Measurements from ENCODE around the gene RAD51B.

Gene RAD51B

DNA sequence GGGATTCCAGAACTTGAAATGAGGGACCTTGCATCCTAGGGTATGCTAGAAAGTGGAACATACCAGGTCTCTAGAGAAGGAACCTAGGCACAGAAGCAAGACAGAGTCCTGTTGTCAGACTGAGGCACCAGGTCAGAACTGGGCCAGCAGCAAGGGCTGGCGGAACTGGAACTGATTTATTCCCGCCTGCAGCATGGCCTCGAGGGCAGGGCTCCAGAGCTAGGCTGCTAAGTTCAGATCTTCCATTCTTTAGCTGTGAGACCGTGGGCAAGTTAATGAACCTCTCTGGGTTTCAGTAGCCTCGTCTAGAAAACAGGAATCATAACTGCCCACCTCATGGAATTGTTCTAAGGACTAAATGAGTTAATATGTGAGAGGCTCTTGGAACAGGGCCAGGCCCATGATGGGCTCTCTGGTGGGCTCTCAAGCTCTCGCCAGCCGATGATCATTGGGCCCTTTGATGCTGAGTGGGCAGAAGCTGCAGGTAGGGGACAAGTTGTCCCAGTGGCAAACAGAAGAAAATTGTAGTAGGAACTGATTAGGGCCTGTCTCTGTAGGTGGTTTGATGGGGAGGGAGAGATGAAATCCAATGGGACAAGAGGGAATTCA, 773.5 kb downstream of the RAD51B start:
- DNase-seq: no peak

GRCh38 chr14:68593806-68594536, 774.4 kb downstream of the RAD51B start:
- no peak for DNase-seq

- DNase-seq: no peak
These were observed 775.3 kb downstream of the RAD51B start for GRCh38 chr14:68594737-68595380.

DNA sequence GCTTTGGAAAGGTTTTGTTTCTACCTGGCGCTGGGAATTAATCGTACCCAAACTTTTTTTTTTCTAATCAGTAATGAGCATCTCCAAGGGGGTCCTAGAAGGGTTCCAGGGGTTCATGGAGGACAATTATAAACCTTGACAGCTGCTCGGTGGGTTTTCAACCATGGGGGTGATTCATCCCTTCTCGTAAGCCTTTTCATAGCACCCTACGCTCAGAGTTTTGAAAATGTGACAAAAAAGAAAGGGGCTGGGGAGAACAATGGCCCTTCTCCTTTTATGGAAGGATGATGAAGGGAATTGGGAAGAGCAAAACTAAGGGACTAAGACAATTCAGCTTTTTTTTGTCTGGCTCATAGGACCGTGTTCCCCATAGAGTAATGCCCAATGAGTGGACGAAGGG, 776.6 kb downstream of the RAD51B start:
- no peak for DNase-seq

- no peak for DNase-seq
These were observed 777.1 kb downstream of the RAD51B start for GRCh38 chr14:68596701-68597100.

- no peak for DNase-seq
These were observed 778.5 kb downstream of the RAD51B start for GRCh38 chr14:68598089-68598488.

DNA sequence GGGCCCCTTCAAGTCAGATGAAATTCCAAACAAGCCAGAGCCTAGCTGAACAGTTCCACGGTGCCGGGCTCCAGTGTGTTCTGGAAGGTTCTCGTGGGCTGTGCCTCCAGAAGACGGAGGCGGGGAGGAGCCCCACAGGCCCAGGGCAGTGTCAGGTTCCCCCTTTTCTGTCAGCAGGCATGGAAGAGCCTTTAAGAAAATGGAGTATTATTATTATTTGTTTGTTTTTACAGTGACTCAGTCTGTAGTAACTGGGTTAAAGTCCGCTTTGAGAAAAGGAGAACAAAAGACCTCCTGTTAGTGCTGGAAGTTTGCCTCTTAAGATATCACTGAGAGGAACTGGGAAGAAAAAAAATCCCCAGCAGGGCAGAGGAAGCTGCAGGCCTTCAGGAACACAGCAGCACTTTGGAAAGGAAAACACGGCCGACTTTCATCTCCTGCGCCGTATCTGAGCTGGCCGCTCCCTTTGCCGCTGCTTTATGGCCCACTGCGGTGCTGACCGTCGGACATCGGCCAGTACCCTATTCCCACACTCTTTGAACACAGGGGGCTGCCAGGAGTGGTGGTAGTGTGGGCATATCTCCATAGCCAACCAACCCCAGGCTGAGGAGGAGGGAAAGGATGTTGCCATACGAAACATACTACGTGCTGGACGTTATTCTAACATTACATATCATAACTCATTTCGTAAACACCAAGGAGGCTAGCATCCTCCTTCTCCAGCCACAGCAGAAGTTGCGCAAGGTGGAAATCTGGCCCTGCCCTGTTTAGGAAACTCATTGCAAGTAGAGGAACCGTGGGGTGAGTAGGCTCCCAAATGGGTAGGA, 779.3 kb downstream of the RAD51B start:
- no peak for DNase-seq

GRCh38 chr14:68599896-68600610, 780.5 kb downstream of the RAD51B start:
- no peak for DNase-seq

DNA sequence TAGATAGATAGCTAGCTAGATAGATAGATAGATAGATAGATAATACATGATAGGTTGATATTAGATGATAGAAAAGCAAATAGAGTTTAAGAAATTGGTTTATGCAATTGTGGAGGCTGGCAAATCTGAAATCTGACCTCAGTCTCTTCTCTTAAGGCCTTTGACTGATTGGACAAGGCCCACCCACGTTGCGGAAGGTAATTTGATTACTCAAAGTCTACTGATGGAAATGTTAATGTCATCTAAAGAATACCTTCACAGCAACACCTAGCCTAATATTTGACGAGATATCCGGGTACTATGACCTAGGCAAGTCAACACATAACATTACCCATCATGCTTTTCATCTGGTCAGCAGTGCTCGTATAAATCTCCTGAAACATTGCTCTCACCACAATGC, 782.9 kb downstream of the RAD51B start:
- DNase-seq: no peak

DNA sequence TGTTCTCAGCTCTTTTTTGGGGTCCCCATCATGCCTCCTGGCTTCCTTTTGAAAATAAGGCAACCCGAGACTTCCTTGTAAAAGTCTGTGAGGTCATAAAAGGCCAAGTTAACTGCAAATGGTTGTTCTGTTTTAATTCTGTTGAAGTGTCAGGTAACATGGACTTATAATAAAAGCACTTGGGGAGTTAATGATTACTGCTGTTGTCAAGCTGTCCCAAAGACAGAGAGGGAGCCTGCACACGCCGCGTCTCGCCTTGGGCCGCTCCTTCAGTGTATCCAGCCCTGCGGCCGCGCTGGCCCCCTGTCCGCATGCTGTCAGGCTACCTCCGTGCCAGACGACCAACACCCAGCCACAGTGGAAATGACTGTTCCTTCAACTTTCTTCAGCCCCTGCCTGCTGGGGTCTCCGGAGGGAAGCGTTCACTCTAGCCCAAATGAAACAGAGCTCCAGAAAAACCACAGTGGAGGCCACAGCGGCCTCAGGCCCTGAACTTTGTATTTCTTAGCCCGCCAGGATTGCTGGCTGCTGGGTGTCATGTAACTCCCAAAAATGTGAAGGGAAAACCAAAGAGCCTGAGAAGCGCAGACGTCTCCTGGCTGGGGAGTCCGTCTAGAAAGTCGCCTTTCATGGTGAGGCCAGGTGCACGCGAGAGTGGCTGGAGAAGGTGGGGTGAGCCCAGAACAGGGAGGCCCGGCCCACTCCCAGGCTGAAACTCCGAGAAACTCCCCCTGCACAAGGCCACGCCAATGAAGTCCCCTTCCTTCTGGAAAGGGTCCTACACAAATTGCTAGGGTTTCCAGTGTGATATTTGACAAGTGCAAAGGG, 784.2 kb downstream of the RAD51B start:
- DNase-seq: no peak

GRCh38 chr14:68604361-68604730, 784.8 kb downstream of the RAD51B start:
- no peak for DNase-seq

GRCh38 chr14:68604822-68605221, 785.2 kb downstream of the RAD51B start:
- no peak for DNase-seq

GRCh38 chr14:68606176-68606575, 786.6 kb downstream of the RAD51B start:
- DNase-seq: no peak

GRCh38 chr14:68606644-68607043, 787.1 kb downstream of the RAD51B start:
- no peak for DNase-seq

GRCh38 chr14:68607081-68607866, 787.7 kb downstream of the RAD51B start:
- no peak for DNase-seq

DNA sequence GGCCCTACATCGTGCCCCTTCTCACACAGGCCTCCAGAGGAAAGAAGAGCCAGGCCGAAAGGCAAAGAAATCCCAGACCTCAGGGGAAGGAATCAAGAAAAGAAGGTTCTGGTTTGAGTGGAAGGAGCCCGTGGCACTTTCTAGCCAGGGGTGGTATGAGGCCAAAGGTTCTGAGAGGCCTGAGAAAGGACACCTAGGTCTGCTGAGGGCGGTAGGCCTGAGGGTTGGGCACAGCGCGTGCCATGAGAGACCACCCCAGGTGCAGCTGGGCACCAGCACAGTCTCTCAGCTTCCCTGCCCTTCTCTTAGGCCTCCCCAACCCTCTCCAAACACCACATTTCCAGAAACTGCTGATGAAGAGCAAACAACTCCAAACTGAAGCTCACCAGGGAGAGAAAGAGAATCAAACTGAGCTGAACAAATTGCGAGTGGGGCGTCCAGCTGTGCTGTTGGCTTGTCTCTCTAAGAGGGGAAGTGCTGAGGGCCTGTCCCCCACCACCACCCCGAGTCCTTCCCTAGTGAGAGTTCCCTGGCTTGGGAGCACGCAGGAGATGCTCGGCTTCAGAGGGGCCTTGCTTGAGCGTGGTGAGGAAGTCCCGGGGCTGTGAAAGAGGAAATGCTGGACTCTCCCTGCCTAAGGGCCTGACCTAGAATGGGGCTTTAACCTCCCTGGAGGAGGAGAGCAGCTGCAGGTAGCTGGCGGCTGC, 788.4 kb downstream of the RAD51B start:
- no peak for DNase-seq

DNA sequence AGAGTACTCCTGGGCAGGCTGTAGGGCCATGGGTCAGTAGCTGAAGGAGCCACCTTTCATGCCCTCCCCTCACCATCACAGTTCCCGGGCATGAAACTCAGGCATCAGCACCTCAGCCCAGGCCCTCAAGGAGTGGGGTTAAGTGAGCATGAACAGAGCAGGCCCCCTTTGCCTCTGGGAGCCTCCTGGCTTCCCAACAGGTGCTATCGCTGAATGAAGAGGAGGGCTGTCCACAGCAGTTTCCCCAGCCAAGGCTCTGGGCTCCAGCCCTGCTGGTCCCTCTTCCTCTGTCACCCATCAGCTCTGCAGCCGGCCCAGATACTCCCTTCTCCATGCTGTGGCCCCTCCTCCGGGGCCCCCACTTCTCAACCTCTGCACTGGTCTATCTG, 789.0 kb downstream of the RAD51B start:
- DNase-seq: no peak

- DNase-seq: no peak
These were observed 789.4 kb downstream of the RAD51B start for GRCh38 chr14:68609012-68609411.

DNA sequence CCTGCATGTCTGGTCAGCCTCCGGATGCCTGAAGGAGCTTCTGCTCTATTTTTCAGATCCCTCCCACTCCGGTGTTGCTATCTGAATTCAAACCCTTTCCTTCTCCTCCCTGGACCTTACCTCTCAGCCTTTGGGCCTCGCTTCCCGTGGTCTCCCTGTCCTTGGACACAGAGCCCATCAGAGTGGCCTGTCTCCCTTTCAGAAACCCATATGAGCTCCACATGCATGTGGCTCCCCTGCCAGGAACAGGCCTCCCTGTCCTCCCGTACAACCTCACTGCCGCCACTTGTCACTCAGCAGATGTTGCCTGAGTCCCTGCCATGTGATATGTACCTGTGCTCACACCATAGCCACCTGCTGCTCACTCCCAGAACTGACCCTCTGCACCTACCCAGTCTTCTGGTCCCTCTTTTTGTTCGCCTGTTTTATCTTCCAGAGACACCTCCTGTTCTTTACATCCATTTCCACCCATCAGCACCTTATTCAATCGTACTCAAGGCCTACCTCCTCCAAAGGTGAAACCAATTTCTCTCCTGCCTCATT, 790.7 kb downstream of the RAD51B start:
- DNase-seq: no peak

- no peak for DNase-seq
These were observed 792.0 kb downstream of the RAD51B start for GRCh38 chr14:68611599-68611998.
